HCT116 (cell line): Measurements from ENCODE around the gene EGFLAM. TPM values are rescaled to one million over a fixed set of nuclear protein-coding genes. Genes with fewer than 3 reads are reported as not detected.

Experiments
- ATAC-seq: fragments of 200-7000 bp; cut with Tn5 transposase; 2 replicates; pipeline ENCODE4 v1.9.1; 2020; ENCODE audit warnings: mild to moderate bottlenecking, moderate library complexity
- BruUV-seq: library from RNA; stranded (reverse); fragments of 400-500 nt; replicated peaks from 2 replicates; lab custom pipeline; 2021; lab: Mats Ljungman, UMichigan
- CTCF ChIA-PET: fragments of 300-600 bp; sonication (Branson Sonifier 250); formaldehyde crosslinking; loops from one replicate; lab custom pipeline; 2021; ENCODE audit warnings: antibody characterized with exemption; lab: Charles Lee
- POLR2A ChIA-PET: fragments of 300-600, 350-600 bp; sonication (Branson Sonifier 250); formaldehyde crosslinking; loops from one replicate; lab custom pipeline; 2021; ENCODE audit warnings: antibody characterized with exemption; lab: Charles Lee
- RAD21 ChIA-PET, 2 experiments: fragments of 300-600 bp; sonication (Branson Sonifier 250); formaldehyde crosslinking; loops; one replicate each; lab custom pipeline; 2023; ENCODE audit warnings: low total read pairs in 2 of 2; ENCODE audit not compliant: uncharacterized antibody in 2 of 2, unreplicated experiment in 2 of 2, low non-redundant PET in 1 of 2; lab: Charles Lee
- DNase-seq: peaks from one replicate; pipeline ENCODE4 v3.0.0-alpha.2; 2010; ENCODE audit warnings: low read depth, low spot score
- H2AFZ ChIP-seq: fragments of 200-600 bp; shearing (Covaris generic), sonication (generic); 2 replicates; pipeline ENCODE4 v1.6.1; 2017; ENCODE audit warnings: low read depth, mixed run types, mixed read lengths, antibody characterized with exemption, low read length; ENCODE audit not compliant: poor library complexity, severe bottlenecking
- H3K27ac ChIP-seq: 2 replicates; pipeline ENCODE4 v1.5.1; 2012; ENCODE audit warnings: low read depth, low read length
- H3K27me3 ChIP-seq: fragments of 200-600 bp; sonication (generic); 2 replicates; pipeline ENCODE4 v1.6.1; 2016; ENCODE audit warnings: mixed run types, low read length, mixed read lengths; ENCODE audit not compliant: insufficient read depth
- H3K36me3 ChIP-seq, 2 experiments: fragments of 200-500 bp in 1 of 2; fragments of 200-600 bp in 1 of 2; sonication (Bioruptor generic) in 1 of 2; sonication (generic) in 1 of 2; 2 replicates each; pipeline versions ENCODE4 v1.5.1 to v1.6.1; 2014 to 2016; ENCODE audit warnings: low read length in 2 of 2, inconsistent platforms in 1 of 2, mixed read lengths in 1 of 2, mixed run types in 1 of 2; ENCODE audit not compliant: insufficient read depth in 2 of 2, control insufficient read depth in 1 of 2
- H3K4me1 ChIP-seq, 2 experiments: fragments of 200-600 bp in 1 of 2; sonication (generic) in 1 of 2; 2 replicates each; pipeline versions ENCODE4 v1.5.1 to v1.6.1; 2012 to 2017; ENCODE audit warnings: low read length in 2 of 2, inconsistent platforms in 1 of 2, mild to moderate bottlenecking in 1 of 2, mixed read lengths in 1 of 2, mixed run types in 1 of 2, moderate library complexity in 1 of 2; ENCODE audit not compliant: insufficient read depth in 2 of 2, control insufficient read depth in 1 of 2
- H3K4me2 ChIP-seq: fragments of 200-600 bp; sonication (generic); 2 replicates; pipeline ENCODE4 v1.6.1; 2017; ENCODE audit warnings: mixed run types, low read length, mixed read lengths
- H3K4me3 ChIP-seq, 2 experiments: fragments of 200-600 bp in 1 of 2; sonication (generic) in 1 of 2; replicated peaks in 1 of 2; 2 replicates each; pipeline ENCODE4 v1.5.1; 2011 to 2016; ENCODE audit warnings: low read length in 2 of 2, control low read depth in 1 of 2, low read depth in 1 of 2, mild to moderate bottlenecking in 1 of 2, mixed read lengths in 1 of 2, mixed run types in 1 of 2
- H3K79me2 ChIP-seq: fragments of 200-600 bp; sonication (generic); 2 replicates; pipeline ENCODE4 v1.6.1; 2017; ENCODE audit warnings: mild to moderate bottlenecking, mixed run types, low read length, moderate library complexity, mixed read lengths; ENCODE audit not compliant: insufficient read depth
- H3K9ac ChIP-seq: fragments of 200-600 bp; sonication (generic); 2 replicates; pipeline ENCODE4 v1.6.1; 2016; ENCODE audit warnings: low read length, mixed read lengths
- H3K9me2 ChIP-seq: fragments of 200-600 bp; sonication (generic), shearing (Covaris generic); 2 replicates; pipeline ENCODE4 v1.6.1; 2017; ENCODE audit warnings: mixed run types, mild to moderate bottlenecking, moderate library complexity; ENCODE audit not compliant: insufficient read depth
- H3K9me3 ChIP-seq, 2 experiments: fragments of 200-500 bp in 1 of 2; fragments of 200-600 bp in 1 of 2; sonication (Bioruptor generic) in 1 of 2; sonication (generic) in 1 of 2; 2 replicates each; pipeline ENCODE4 v1.6.1; 2014 to 2017; ENCODE audit warnings: low read length in 2 of 2, mixed read lengths in 2 of 2, inconsistent platforms in 1 of 2, low read depth in 1 of 2, mild to moderate bottlenecking in 1 of 2, mixed run types in 1 of 2, moderate library complexity in 1 of 2; ENCODE audit not compliant: control insufficient read depth in 1 of 2, insufficient read depth in 1 of 2
- H4K20me1 ChIP-seq: fragments of 200-600 bp; sonication (generic), shearing (Covaris generic); 2 replicates; pipeline ENCODE4 v1.6.1; 2017; ENCODE audit warnings: mixed run types, mild to moderate bottlenecking, moderate library complexity; ENCODE audit not compliant: insufficient read depth
- CEBPB ChIP-seq: IDR thresholded peaks from 2 replicates; pipeline ENCODE4 v1.6.1; 2012; ENCODE audit warnings: low read depth
- EGR1 ChIP-seq: IDR thresholded peaks from 2 replicates; pipeline ENCODE4 v1.6.1; 2012; ENCODE audit warnings: low read depth
- EZH2 ChIP-seq: fragments of 200-600 bp; sonication (generic); IDR thresholded peaks from 2 replicates; pipeline ENCODE4 v1.6.1; 2017; ENCODE audit warnings: antibody characterized with exemption, mixed run types
- EZH2phosphoT487 ChIP-seq: fragments of 200-600 bp; IDR thresholded peaks from 2 replicates; pipeline ENCODE4 v1.6.1; 2018; ENCODE audit warnings: antibody characterized with exemption, borderline replicate concordance
- JUND ChIP-seq: IDR thresholded peaks from 2 replicates; pipeline ENCODE4 v1.6.1; 2012
- POLR2AphosphoS5 ChIP-seq: IDR thresholded peaks from 2 replicates; pipeline ENCODE4 v1.6.1; 2011; ENCODE audit warnings: mild to moderate bottlenecking, low read depth, low read length, moderate library complexity
- RAD21 ChIP-seq: IDR thresholded peaks from 2 replicates; pipeline ENCODE4 v1.6.1; 2012; ENCODE audit warnings: low read depth, mild to moderate bottlenecking
- SP1 ChIP-seq: IDR thresholded peaks from 2 replicates; pipeline ENCODE4 v1.6.1; 2012; ENCODE audit warnings: low read depth
- TCF7L2 ChIP-seq: IDR thresholded peaks from 2 replicates; pipeline ENCODE4 v1.7.0; 2011; ENCODE audit warnings: borderline replicate concordance, inconsistent platforms; ENCODE audit not compliant: insufficient read depth, insufficient read length; ENCODE audit errors: extremely low read depth
- intact Hi-C: fragments of 100-400 bp; cut with micrococcal nuclease; formaldehyde crosslinking; loops from 2 replicates; pipeline ENCODE4 v1.10.0; 2022
- total RNA-seq: library from RNA; stranded (reverse); gene quantifications from one replicate; pipeline ENCODE4 v1.2.1, GENCODE V29; 2021; ENCODE audit not compliant: unreplicated experiment
- TF ChIP-seq, protein P1 (sequence below): IDR thresholded peaks from 2 replicates; pipeline ENCODE4 v1.6.1; 2012; ENCODE audit warnings: low read depth
- TF ChIP-seq, protein P2 (sequence below), 3 experiments: fragments of 200-600 bp in 1 of 3; sonication (generic) in 1 of 3; IDR thresholded peaks in 2 of 3; conservative IDR thresholded peaks in 1 of 3; 2 replicates each; pipeline ENCODE4 v1.5.1; 2012 to 2017; ENCODE audit warnings: low read depth in 2 of 3, low read length in 2 of 3, antibody characterized with exemption in 1 of 3, borderline replicate concordance in 1 of 3, control low read depth in 1 of 3, mild to moderate bottlenecking in 1 of 3, mixed read lengths in 1 of 3, mixed run types in 1 of 3, moderate library complexity in 1 of 3; ENCODE audit not compliant: insufficient read depth in 1 of 3
- TF ChIP-seq, protein P3 (sequence below): IDR thresholded peaks from 2 replicates; pipeline ENCODE4 v1.6.1; 2012

The EGFLAM gene
- total RNA-seq, 1 experiment from 2014 or later, result not detected

DNA sequence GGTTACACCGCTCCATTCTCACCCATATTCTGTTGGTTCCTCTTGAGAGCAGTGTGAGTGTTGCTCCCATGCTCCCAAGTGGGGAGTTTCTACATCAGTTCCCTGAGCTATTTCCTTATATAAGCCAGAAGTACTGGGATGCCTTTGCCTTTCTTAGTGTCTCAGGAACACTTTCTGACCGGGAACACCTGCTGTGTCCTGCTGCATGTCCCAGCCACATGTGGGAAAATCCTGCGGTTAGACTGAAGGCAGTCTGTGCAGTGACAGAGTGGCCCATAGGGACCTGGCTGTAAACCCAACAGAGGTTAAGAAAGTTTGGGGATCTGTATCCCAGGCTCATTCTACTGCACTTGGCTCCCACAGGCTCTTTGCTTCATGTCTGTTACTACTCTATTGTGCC, 126.0 kb downstream of the EGFLAM start (continued):
- TF ChIP-seq, protein P1, sequence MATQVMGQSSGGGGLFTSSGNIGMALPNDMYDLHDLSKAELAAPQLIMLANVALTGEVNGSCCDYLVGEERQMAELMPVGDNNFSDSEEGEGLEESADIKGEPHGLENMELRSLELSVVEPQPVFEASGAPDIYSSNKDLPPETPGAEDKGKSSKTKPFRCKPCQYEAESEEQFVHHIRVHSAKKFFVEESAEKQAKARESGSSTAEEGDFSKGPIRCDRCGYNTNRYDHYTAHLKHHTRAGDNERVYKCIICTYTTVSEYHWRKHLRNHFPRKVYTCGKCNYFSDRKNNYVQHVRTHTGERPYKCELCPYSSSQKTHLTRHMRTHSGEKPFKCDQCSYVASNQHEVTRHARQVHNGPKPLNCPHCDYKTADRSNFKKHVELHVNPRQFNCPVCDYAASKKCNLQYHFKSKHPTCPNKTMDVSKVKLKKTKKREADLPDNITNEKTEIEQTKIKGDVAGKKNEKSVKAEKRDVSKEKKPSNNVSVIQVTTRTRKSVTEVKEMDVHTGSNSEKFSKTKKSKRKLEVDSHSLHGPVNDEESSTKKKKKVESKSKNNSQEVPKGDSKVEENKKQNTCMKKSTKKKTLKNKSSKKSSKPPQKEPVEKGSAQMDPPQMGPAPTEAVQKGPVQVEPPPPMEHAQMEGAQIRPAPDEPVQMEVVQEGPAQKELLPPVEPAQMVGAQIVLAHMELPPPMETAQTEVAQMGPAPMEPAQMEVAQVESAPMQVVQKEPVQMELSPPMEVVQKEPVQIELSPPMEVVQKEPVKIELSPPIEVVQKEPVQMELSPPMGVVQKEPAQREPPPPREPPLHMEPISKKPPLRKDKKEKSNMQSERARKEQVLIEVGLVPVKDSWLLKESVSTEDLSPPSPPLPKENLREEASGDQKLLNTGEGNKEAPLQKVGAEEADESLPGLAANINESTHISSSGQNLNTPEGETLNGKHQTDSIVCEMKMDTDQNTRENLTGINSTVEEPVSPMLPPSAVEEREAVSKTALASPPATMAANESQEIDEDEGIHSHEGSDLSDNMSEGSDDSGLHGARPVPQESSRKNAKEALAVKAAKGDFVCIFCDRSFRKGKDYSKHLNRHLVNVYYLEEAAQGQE, result no peak
- TF ChIP-seq, protein P2, sequence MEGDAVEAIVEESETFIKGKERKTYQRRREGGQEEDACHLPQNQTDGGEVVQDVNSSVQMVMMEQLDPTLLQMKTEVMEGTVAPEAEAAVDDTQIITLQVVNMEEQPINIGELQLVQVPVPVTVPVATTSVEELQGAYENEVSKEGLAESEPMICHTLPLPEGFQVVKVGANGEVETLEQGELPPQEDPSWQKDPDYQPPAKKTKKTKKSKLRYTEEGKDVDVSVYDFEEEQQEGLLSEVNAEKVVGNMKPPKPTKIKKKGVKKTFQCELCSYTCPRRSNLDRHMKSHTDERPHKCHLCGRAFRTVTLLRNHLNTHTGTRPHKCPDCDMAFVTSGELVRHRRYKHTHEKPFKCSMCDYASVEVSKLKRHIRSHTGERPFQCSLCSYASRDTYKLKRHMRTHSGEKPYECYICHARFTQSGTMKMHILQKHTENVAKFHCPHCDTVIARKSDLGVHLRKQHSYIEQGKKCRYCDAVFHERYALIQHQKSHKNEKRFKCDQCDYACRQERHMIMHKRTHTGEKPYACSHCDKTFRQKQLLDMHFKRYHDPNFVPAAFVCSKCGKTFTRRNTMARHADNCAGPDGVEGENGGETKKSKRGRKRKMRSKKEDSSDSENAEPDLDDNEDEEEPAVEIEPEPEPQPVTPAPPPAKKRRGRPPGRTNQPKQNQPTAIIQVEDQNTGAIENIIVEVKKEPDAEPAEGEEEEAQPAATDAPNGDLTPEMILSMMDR (IDR thresholded peaks at IDR 0.05 in 2 of 3, conservative IDR thresholded peaks at IDR 0.05 in 1 of 3; ENCODE audit: borderline replicate concordance in 1 of 3, insufficient read depth in 1 of 3, low read depth in 2 of 3, low read length in 2 of 3), result no peak

DNA sequence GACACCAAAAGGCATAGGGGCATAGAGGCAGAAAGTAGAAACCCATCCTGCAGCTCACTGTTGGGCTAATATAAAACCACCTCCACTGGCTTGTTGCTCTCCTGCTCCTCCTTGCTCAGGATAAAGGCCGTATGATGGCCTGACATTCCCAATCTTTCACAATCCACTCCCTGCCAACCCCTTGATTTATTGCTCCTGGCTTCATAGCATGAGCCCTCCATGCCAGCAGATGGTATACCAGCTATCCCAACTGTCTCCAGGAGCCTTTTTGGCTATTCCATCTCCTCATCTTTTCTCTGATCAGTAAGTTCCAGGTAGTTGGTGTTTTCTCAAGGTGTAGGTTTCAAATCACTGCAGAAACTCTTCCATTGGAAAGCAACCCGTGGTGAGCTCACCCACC, 128.8 kb downstream of the EGFLAM start:
- no TSS peak for BruUV-seq
- no peaks in the 10 kb centered on the region for H3K4me1 ChIP-seq
- H2AFZ ChIP-seq, result no peak overlapping the region
- H3K9ac ChIP-seq, result no peak overlapping the region
- H3K36me3 ChIP-seq, result no peaks in the 10 kb centered on the region
- H3K4me3 ChIP-seq, result no peak overlapping the region
- H4K20me1 ChIP-seq, result no peaks in the 10 kb centered on the region
- no peaks in the 10 kb centered on the region for H3K9me2 ChIP-seq
- H3K27me3 ChIP-seq, result no peaks in the 10 kb centered on the region
- no peak overlapping the region for H3K27ac ChIP-seq
- intact Hi-C loops, result no loop called here
- DNase-seq (no peak), ATAC-seq (no peak)
- no peaks in the 10 kb centered on the region for H3K79me2 ChIP-seq
- ChIA-PET RAD21 (no interaction called here), CTCF (no interaction called here), POLR2A (no interaction called here)
- TF ChIP-seq JUND (no peak), EZH2phosphoT487 (no peak), EGR1 (no peak), TCF7L2 (no peak), RAD21 (no peak), EZH2 (no peak), POLR2AphosphoS5 (no peak), SP1 (no peak), CEBPB (no peak)
- TF ChIP-seq, protein P2 (IDR thresholded peaks at IDR 0.05 in 2 of 3, conservative IDR thresholded peaks at IDR 0.05 in 1 of 3; ENCODE audit: borderline replicate concordance in 1 of 3, insufficient read depth in 1 of 3, low read depth in 2 of 3, low read length in 2 of 3), result no peak
- TF ChIP-seq, protein P1, result no peak
- TF ChIP-seq, protein P3, sequence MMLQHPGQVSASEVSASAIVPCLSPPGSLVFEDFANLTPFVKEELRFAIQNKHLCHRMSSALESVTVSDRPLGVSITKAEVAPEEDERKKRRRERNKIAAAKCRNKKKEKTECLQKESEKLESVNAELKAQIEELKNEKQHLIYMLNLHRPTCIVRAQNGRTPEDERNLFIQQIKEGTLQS, result no peak
- H3K9me3 ChIP-seq, result no peaks in the 10 kb centered on the region
- H3K4me2 ChIP-seq, result no peak overlapping the region
